RPMI7951 (cell line): Measurements from ENCODE around the gene TEKTIP1. TPM values are rescaled to one million over a fixed set of nuclear protein-coding genes. Genes with fewer than 3 reads are reported as not detected.
"Not testable (repeated sequence)": the region's sequence is repeated elsewhere in the genome, so short reads cannot be mapped to it uniquely, and the experiment has no call there.

Experiments
- DNase-seq: peaks from one replicate; pipeline ENCODE4 v3.0.0-alpha.2; 2012; ENCODE audit warnings: low read depth
- total RNA-seq: library from RNA; depleted of rRNA; stranded (reverse); fragments of >200 nt; shearing (Covaris generic); gene quantifications from 2 replicates; pipeline ENCODE4 v1.2.3, GENCODE V29; 2014

Gene TEKTIP1
- total RNA-seq, 1 experiment from 2014 or later = not detected

DNA sequence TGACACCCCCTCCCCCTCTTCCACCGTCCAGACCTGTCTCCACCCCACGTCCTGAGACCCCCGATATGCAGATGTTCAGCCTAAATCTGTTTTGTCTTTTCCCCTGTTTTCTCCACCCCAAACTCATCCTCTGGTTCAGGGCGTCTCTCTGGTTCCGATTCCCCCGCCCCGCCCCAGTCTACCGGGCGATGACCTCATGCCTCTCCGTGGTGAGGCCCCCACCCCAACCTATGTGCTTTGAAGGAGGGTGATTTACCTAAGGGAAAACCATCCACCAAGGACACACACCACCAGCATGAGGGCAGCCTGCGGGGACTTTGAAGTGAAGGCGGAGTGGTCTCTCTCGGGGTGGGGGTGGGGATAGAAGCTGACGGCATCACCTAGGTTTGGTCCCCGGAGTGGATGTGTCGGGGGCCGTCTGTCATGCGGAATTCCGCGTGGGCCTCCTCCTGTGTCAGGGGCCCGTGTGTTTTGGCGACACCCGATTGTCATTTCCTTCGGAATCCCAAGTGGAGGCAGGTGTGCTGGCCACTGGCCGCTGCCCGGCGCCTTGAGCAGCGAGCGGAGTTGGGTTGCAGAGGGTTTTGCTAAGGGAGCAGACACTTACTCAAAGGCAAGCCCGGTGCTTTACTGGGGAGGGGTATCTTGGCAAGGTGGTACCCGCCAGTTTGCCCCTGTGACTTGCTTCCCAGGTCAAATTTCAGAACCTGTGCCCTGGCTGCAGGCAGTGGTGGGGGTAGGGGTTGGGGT, 31.4 kb upstream of the TEKTIP1 start:
- no peak for DNase-seq

DNA sequence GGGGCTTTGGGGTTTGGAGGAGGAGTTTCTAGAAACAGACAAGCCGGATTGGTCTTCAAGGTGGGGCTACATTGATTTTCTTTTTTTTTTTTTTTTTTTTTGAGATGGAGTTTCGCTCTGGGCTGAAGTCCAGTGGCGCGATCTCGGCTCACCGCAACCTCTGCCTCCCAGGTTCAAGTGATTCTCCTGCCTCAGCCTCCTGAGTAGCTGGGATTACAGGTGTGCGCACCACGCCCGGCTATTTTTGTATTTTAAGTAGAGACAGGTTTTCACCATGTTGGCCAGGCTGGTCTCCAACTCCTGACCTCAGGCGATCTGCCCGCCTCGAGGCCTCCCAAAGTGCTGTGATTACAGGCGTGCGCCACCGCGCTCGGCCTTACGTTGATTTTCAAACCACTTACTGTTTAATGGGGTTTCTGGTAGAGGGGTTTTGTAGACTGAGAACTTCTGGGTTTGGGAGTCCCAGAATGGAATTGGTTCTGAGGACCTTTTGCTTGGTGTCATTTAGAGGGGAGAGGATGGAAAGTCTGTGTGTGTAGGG, 30.8 kb upstream of the TEKTIP1 start:
- not testable (repeated sequence) for DNase-seq

DNA sequence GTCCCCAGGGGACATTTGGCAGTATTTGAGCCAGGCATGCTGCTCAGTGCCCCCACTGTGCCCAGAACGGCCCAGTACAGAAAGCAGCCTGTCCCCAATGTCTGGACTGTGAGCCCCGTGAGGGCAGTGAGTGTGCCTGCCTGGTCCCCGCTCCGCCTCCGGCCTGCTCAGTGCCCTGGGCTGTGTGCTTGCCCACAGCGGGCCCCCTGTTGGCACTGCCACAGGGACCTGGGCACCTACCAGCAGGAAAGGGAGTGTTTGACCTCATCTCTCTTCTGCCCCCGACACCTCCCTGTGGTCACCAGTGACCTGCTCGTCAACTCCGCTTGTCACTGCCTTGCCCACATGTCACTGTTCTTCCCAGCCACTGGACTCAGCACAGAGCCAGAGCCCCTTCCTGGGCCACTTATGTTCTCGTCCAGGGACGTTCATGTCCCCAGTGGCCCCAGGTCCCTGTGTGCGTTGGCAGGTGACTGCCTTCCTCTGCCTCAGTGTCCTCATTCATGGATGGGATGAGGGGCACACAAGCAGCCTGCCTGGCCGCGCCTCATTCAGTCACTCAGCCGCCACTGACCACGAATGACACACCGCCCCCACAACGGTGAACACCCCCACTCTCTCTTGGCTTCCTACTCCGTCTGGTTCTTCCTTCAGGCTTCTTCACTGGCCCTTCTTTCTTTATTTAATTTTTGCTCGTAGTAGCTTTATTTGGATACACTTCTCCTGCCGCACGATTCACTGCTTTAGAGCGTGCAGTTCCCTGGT, 30.0 kb upstream of the TEKTIP1 start:
- DNase-seq = no peak

DNA sequence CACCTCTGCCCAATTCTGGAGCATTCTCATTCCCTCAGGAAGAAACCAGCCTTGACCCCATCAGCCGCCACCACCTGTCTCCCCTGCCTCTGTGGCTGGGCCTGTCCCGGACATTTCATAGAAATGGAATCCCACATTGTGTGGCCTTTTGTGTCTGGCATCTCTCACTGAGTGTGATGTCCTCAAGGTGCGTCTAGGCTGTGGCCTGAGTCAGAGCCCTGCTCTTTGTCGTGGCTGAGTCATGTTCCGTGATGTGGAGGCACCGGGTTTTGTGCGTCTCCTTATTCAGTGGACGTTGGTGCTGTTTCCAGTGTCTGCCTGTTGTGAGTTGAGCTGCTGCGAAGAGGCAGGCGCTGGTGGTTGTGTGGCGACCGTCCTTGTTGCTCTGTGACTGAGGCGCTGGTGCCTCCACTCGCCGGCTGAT, 29.4 kb upstream of the TEKTIP1 start:
- peak; percentile 75 for DNase-seq

DNA sequence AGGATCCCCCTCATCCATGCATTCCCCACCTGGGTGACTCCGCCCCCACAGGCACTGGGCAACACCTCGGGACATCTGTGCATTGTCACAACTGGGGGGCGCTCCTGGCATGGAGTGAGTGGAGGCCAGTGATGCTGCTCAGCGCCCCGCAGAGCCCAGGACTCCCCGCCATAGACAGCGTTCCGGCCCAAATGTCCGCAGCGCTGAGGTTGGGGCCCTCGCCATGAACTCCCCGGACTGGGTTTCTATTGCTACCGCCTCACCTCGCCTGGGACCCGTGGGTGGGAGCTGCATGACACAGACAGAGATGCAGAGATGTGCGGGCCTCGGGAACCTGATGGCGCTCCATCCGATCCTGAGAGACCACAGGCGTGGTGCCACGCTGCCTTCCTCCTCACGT, 28.2 kb upstream of the TEKTIP1 start:
- no peak for DNase-seq

- no peak for DNase-seq
Measured at GRCh38 chr19:3511506-3512251, 27.3 kb upstream of the TEKTIP1 start.

GRCh38 chr19:3512562-3513228, 26.3 kb upstream of the TEKTIP1 start:
- DNase-seq = no peak

DNA sequence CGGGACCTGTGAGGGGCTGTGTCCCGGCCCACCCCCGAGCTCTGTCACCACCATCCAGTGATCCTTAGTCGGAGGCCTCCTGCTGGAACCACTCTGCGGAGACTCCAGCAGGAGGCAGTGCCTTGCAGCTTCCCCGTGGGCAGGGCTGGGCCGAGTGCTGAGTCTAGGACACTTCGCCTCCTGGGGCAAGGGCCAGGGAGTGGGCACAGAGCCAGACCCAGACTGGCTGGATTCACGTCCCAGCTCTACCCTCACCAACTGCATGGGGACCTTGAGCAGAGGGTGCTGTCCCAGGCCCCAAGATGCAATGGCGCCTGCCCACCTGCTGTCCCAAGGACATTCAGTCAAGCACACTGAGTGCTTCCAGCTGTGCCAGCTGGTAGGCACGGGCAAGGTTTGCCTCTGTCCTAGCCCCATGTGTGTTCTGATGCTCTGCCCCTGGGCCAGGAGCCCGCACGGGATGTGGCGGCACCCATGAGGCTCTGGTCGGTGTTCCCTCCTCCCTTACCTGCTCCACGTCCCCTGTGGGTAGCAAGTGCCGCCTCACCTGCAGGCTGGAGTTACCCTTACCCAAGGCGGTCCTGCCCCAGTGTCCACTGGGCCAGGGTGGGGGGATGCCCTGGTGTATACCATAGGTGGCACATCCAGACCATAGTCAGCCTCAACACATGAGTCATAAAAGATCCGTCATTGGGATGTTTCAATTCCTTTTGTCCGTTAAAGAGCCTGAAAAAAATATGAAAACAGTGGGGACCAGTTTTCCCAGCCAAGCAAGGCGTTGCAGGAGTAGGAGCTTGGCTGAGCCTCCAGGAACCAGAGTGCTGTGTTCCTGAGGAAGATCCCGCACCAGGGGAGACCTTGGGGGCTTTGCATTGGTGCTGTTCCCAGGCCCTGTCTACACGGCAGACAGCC, 25.5 kb upstream of the TEKTIP1 start:
- DNase-seq = no peak

DNA sequence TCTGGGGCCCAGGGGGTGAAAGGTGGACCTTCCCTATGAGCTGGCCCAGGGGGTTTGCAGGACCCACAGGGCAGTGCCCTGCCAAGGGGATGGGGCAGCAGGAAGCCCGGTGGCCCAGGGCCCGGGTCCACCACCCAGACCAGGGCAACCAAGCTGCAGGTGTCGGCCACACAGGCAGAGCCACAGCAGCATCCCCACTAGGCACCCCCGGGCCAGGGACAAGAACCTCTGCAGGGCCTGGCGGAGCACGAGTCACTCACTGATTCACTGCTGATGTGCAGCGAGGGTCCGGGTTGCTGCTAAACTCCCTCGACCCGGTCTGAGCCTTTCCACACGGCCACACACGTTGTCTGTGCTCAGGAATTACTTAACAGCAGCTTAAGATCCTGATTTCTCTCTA, 24.0 kb upstream of the TEKTIP1 start:
- no peak for DNase-seq

DNA sequence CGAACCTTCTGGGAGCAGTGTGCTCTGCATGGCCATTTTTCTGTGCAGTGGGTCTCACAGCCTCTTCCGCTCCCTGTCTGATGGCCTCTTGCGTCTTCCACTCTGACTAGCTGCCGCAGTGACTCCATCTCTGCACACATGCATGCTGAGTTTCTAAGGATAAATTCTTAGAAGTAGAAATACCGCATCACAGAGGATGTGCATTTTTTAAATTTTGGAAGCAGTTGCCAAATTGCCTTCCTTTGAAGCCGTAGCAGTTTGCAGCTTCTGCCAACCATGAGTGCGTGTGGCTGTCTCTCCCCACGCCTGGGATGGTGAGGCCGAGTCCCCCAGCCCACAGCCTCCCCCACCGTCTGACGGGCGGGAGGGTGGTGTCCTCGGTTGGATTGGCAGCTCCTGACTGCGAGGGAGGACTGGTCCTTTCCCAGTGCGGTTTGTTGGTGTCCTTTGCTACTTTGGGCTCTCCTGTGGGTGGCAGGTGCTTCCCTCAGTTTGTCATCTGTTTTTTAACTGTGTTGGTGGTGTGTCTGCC, 23.0 kb upstream of the TEKTIP1 start:
- no peak for DNase-seq

GRCh38 chr19:3516675-3517207, 22.2 kb upstream of the TEKTIP1 start:
- DNase-seq = no peak

DNA sequence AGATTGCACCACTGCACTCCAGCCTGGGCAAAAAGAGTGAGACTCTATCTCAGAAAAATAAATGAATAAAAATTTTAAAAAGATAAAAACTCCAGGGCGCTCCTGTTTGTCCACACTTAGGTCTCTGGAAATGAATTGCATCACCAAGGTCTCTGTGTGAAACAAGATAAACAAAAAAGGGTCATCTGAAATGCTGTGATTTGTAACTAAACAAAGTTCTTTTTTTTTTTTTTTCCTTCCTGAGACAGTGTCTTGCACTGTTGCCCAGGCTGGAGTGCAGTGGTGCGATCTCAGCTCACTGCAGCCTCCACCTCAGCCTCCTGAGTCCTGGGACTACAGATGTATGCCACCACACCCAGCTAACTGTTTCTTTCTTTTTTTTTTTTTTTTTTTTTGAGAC, 21.3 kb upstream of the TEKTIP1 start:
- DNase-seq = no peak

DNA sequence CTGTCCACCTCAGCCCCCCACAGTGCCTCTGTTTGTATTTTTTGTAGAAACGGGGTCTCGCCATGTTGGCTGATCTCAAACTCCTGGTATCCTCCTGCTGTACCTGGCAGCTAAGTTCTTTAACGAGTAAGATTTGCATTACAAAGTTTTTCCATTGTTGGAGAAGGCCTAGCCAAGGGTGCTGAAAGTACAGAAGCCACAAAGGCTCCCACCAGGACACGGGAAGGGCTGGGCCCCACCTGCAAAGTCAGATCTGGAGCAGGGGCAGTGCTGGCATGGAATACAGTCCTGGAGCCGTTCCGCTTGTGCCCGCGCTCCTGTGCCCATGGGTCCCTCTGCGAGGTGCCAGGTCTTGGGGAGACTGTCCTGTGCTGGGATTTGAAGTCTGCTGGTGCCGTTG, 20.7 kb upstream of the TEKTIP1 start:
- DNase-seq = no peak

GRCh38 chr19:3518659-3519058, 20.3 kb upstream of the TEKTIP1 start:
- no peak for DNase-seq

GRCh38 chr19:3519126-3519525, 19.8 kb upstream of the TEKTIP1 start:
- DNase-seq = no peak

DNA sequence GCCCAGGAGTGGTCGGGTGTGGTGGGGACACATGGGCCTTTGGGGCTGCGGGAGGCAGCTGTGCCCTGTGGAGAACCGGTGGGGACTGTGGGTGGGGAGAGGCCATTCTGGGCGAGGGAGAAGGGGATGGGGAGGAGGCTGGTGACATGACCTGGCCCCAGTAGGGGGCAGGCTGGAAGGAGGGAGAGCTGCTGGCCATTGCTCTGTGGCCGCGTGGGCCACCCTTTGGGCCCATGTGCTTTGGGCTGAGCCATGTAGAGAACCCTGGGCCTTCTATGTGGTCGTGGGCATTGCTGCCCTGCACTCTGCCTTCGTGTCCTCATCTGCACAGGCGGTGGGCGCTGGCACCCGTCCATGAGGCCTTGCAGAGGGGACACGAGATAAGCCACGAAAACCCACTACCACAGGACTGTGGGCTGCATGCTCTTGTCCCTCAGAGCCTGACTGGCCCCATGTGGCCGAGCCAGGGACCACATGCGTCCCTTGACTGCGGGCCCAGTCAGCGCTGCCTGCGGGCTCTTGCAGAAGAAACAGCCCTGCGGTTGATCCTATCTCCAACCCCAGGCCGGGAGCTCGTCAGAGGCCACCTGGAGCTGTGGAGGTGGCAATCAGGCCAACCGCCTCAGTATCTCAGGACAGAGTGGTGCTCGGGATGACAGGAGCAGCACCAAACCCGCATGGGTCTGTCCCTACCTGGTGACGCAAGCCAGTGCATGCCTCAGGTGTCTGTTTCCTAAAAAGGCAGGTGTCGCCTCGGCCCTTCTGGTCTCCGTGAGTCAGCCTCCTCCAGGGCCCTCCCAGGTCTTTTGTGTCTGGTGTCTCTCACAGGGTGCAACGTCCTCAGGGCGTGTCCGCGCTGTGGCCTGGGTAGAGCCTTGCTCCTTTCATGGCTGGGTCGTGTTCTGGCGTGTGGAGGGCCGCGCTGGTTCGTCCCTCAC, 18.5 kb upstream of the TEKTIP1 start:
- no peak for DNase-seq

- DNase-seq = no peak
Measured at GRCh38 chr19:3521104-3521445, 17.9 kb upstream of the TEKTIP1 start.

DNA sequence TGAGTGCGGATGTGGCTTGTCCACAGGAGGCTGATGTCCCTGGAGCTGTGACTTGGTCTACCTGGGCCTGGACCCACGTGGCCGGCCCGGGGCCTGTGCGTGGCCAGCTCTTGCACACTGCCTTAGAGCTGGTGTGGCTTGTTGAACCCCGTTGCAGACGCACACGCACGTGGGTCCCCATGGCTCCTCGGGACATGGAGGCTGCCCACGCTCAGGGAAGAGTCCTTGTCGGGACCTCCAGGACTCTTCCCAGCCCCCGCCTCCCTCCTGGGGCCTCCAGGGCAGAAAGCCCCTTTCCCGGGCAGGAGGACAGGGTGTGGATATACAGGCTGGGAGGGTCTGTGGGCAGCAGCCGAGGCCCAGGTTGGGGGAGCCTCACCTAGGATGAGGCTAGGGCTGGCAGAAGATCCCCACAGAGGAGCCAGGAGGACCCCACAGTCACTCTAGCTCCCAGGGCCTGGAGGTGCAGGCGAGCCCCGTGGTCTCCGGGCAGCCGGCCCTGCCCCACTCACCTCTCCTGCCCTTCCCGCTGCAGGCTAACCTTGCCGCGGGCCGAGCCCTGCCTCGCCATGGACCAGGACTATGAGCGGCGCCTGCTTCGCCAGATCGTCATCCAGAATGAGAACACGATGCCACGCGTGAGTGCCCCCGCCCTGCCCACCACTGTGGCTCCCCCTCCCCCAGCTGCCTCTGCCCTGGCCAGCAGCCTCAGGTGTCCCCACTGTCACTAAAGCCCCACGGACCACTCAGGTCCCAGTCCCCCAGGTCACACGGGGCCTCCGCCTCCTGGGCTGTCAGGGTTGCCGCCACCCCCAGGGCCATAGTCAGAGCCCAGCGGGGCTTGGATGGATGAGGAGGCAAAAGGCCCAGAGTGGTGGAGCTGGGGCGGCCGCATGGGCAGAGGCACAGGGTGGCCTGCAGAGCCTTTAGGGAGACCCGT, 16.3 kb upstream of the TEKTIP1 start:
- DNase-seq = no peak
